ENCODE data around the gene PREX1.

PREX1 gene

DNA sequence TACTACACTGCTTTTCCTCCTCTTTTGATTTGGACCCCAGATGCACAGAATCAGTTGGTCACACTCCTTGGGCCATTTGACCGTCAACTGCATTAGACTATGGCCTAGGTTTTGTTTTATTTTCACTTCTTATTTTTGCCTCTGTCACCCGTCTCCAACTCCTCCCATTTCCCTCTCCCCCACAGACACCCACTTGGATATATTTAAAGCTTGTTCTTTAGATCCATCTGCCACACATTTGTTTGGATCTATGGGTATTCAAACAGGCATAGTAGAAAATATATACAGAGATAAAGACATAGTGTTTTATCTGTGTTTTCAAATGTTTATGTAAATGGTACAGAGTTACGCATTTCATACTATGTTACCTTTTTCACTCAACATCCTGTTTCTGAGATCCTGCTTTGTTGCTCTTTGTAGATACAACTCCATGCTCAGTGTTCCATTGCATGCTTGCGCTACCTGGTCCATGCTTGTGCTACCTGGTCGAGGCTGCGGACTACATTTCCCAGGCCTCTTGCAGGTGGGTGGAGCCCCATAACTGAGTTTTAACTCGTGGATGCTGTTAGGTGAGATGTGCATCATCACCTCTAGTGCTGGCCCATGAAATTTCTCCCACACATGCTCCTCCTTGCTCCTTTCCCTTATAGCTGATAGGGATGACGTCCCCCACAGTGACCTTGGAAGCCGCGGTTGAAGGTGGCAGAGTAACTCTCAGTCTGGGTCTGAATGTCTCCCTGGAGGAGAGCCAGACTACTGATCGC, 11.5 kb upstream of the PREX1 start:
- no peak for DNase-seq (ENCODE audit: extremely low read depth, insufficient read length)
- Histone ChIP-seq H3K4me3 (replicated peaks; ENCODE audit: low read depth, low read length) (no peak overlapping the region), H3K36me3 (ENCODE audit: control insufficient read depth, insufficient read depth, low read length) (no peaks in the 10 kb centered on the region), H3K27me3 (replicated peaks; ENCODE audit: control insufficient read depth, insufficient read depth, low read length) (no peaks in the 10 kb centered on the region)
- TF ChIP-seq, protein P1, sequence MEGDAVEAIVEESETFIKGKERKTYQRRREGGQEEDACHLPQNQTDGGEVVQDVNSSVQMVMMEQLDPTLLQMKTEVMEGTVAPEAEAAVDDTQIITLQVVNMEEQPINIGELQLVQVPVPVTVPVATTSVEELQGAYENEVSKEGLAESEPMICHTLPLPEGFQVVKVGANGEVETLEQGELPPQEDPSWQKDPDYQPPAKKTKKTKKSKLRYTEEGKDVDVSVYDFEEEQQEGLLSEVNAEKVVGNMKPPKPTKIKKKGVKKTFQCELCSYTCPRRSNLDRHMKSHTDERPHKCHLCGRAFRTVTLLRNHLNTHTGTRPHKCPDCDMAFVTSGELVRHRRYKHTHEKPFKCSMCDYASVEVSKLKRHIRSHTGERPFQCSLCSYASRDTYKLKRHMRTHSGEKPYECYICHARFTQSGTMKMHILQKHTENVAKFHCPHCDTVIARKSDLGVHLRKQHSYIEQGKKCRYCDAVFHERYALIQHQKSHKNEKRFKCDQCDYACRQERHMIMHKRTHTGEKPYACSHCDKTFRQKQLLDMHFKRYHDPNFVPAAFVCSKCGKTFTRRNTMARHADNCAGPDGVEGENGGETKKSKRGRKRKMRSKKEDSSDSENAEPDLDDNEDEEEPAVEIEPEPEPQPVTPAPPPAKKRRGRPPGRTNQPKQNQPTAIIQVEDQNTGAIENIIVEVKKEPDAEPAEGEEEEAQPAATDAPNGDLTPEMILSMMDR (IDR thresholded peaks at IDR 0.05; ENCODE audit: insufficient read depth, low read length, poor library complexity, severe bottlenecking): no peak

DNA sequence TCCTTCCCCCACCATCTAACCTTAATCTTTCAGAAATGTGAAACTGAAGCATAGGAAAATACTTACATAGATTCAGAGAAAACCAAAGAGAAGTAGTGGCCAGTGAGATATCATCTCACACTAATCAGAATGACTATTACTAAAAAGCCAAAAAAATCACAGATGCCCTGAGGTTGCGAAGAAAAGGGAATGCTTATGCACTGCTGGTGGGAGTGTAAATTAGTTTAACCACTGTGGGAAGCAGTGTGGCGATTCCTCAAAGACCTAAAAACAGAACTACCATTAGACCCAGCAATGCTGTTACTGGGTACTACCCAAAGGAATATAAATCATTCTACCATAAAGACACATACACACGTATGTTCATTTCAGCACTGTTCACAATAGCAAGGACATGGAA, 9.2 kb upstream of the PREX1 start:
- Histone ChIP-seq H3K27me3 (replicated peaks; ENCODE audit: control insufficient read depth, insufficient read depth, low read length) (no peaks in the 10 kb centered on the region), H3K36me3 (ENCODE audit: control insufficient read depth, insufficient read depth, low read length) (no peaks in the 10 kb centered on the region), H3K4me3 (replicated peaks; ENCODE audit: low read depth, low read length) (no peak overlapping the region)
- no peak for DNase-seq (ENCODE audit: extremely low read depth, insufficient read length)
- TF ChIP-seq, protein P1 (IDR thresholded peaks at IDR 0.05; ENCODE audit: insufficient read depth, low read length, poor library complexity, severe bottlenecking): no peak

DNA sequence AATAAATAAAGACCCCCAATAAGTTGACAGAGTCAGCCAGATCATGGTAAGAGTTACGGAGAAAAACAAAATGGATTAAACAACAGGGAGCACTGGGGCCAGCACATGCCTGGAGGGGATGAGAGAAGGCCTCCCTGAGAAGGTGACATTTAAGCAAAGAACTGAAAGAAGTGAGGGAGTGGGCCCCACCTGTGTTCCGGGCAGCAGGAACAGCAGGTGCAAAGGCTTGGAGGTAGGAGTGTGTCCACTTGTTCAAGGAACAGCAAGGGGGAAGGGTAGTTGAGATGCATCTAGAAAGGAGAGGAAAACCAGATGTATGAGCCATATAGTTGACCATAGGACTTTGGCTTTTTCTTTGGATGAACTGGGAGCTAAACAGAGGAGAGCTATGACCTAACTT, 7.6 kb upstream of the PREX1 start:
- TF ChIP-seq, protein P1 (IDR thresholded peaks at IDR 0.05; ENCODE audit: insufficient read depth, low read length, poor library complexity, severe bottlenecking): no peak
- no peak overlapping the region for H3K4me3 ChIP-seq (replicated peaks; ENCODE audit: low read depth, low read length)
- no peaks in the 10 kb centered on the region for H3K27me3 ChIP-seq (replicated peaks; ENCODE audit: control insufficient read depth, insufficient read depth, low read length)
- H3K36me3 ChIP-seq (ENCODE audit: control insufficient read depth, insufficient read depth, low read length): no peaks in the 10 kb centered on the region
- DNase-seq (ENCODE audit: extremely low read depth, insufficient read length): no peak

DNA sequence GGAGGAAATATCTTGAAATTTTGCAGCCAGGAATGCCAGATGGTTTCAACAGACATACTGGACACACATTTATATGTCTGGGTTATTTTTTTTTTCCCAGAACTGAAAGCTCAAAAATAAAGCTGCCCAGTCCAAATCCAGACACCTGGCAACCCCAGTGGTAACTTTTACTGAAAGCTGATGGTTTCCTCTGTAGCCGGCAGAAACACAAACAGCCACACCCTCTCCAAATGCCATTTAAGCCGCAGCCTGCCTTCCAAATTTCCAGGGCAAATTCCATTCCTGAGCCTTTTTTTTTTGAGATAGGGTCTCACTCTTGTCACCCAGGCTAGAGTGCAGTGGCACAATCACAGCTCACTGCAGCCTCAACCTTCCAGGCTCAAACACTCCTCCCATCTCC, 6.5 kb upstream of the PREX1 start:
- Histone ChIP-seq H3K36me3 (ENCODE audit: control insufficient read depth, insufficient read depth, low read length) (no peaks in the 10 kb centered on the region), H3K4me3 (replicated peaks; ENCODE audit: low read depth, low read length) (no peak overlapping the region), H3K27me3 (replicated peaks; ENCODE audit: control insufficient read depth, insufficient read depth, low read length) (no peaks in the 10 kb centered on the region)
- DNase-seq (ENCODE audit: extremely low read depth, insufficient read length): no peak
- TF ChIP-seq, protein P1 (IDR thresholded peaks at IDR 0.05; ENCODE audit: insufficient read depth, low read length, poor library complexity, severe bottlenecking): no peak

DNA sequence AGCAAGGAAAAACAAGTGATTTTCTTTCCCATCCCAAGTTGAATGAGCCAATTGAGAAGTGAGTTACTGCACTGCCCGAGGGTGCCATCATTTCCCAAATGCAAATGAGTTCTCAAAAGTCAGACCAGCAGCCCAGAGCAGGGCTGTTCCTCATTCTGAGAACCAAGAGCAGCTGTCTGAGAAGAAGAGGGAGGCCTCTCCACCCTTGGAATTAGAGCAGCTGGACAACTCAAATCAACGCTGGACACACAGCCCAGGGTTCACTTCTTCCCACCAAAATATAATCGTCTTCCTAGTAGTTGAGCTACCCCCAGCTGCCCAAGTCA, 4.6 kb upstream of the PREX1 start:
- DNase-seq (ENCODE audit: extremely low read depth, insufficient read length): no peak
- TF ChIP-seq, protein P1 (IDR thresholded peaks at IDR 0.05; ENCODE audit: insufficient read depth, low read length, poor library complexity, severe bottlenecking): no peak
- Histone ChIP-seq H3K27me3 (replicated peaks; ENCODE audit: control insufficient read depth, insufficient read depth, low read length) (no peaks in the 10 kb centered on the region), H3K4me3 (replicated peaks; ENCODE audit: low read depth, low read length) (no peak overlapping the region), H3K36me3 (ENCODE audit: control insufficient read depth, insufficient read depth, low read length) (no peaks in the 10 kb centered on the region)
